ENCODE data around the gene DHX34.
A peak's percentile ranks its signal among the peaks of the same experiment; 100 is the strongest.

DHX34 gene

DNA sequence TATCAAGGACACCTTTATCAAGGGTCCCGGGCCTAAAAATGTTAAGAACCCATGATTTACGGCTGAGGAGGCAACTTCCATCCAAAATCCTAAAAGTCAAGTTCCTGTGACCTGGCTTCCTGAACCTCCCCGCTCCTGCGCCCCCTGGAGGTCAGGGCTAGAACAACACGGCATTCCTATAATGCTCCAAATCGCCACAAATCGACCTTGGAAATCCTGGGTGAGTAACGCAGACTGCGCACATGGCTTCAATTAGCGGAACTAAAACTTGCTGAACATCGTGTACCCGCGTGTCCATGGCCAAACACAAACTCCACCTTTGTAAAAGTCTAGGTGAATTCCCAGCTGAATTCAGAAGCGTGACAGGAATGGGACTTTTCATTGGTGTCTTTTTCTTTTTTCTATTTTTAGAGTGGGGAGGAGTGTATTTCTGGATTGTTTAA, 43.8 kb upstream of the DHX34 start:
- Histone ChIP-seq H3K27me3 (ENCODE audit: low read length) (0 out of 2 replicates have a peak, but pooled peaks cover 3% of the 10 kb centered on the region), H3K9ac (ENCODE audit: low read length) (no peak overlapping the region), H3K4me2 (ENCODE audit: low read depth, low read length, poor library complexity, severe bottlenecking) (no peak overlapping the region), H4K20me1 (ENCODE audit: low read depth, low read length) (no peaks in the 10 kb centered on the region), H3K9me3 (ENCODE audit: insufficient read depth, low read length) (no peaks in the 10 kb centered on the region), H3K27ac (ENCODE audit: low read depth, low read length) (no peak overlapping the region), H3K4me3 (ENCODE audit: insufficient read depth, low read length, poor library complexity, severe bottlenecking) (no peak overlapping the region), H3K9me2 (replicated peaks; ENCODE audit: insufficient read depth, low read length) (no peaks in the 10 kb centered on the region), H3K36me3 (ENCODE audit: low read length) (no peaks in the 10 kb centered on the region), H3F3A (ENCODE audit: insufficient read depth) (no peaks in the 10 kb centered on the region), H2AFZ (ENCODE audit: low read depth, low read length, severe bottlenecking) (no peak overlapping the region), H3K79me2 (ENCODE audit: insufficient read depth, low read length) (no peaks in the 10 kb centered on the region)
- TF ChIP-seq EZH2phosphoT487 (conservative IDR thresholded peaks at IDR 0.05; ENCODE audit: low read length): no peak
- TF ChIP-seq, protein P1, sequence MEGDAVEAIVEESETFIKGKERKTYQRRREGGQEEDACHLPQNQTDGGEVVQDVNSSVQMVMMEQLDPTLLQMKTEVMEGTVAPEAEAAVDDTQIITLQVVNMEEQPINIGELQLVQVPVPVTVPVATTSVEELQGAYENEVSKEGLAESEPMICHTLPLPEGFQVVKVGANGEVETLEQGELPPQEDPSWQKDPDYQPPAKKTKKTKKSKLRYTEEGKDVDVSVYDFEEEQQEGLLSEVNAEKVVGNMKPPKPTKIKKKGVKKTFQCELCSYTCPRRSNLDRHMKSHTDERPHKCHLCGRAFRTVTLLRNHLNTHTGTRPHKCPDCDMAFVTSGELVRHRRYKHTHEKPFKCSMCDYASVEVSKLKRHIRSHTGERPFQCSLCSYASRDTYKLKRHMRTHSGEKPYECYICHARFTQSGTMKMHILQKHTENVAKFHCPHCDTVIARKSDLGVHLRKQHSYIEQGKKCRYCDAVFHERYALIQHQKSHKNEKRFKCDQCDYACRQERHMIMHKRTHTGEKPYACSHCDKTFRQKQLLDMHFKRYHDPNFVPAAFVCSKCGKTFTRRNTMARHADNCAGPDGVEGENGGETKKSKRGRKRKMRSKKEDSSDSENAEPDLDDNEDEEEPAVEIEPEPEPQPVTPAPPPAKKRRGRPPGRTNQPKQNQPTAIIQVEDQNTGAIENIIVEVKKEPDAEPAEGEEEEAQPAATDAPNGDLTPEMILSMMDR (IDR thresholded peaks at IDR 0.05; ENCODE audit: insufficient read depth, low read length, poor library complexity, severe bottlenecking): peak; percentile 94

DNA sequence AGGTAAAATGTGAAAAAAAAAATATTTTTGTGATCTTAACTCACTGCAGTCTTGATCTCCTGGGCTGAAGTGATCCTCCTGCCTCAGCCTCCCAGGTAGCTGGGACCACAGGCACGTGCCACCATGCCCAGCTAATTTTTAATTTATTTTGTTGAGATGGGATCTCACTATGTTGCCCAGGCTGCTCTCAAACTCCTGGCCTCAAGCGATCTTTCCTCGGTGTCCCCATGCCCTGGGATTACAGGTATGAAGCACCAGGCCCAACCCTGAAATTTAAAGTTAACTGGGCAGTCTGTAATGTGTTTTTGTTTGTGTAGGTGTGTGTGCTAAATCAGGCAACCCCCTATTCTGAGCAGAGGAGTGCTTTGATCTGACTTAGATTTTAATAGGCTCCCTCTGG, 42.8 kb upstream of the DHX34 start:
- Histone ChIP-seq H3K9me2 (replicated peaks; ENCODE audit: insufficient read depth, low read length) (no peaks in the 10 kb centered on the region), H3K4me3 (ENCODE audit: insufficient read depth, low read length, poor library complexity, severe bottlenecking) (no peak overlapping the region), H3K36me3 (ENCODE audit: low read length) (no peaks in the 10 kb centered on the region), H3K27ac (ENCODE audit: low read depth, low read length) (no peak overlapping the region), H3K79me2 (ENCODE audit: insufficient read depth, low read length) (no peaks in the 10 kb centered on the region), H3K9me3 (ENCODE audit: insufficient read depth, low read length) (no peaks in the 10 kb centered on the region), H3K4me2 (ENCODE audit: low read depth, low read length, poor library complexity, severe bottlenecking) (no peak overlapping the region), H3K9ac (ENCODE audit: low read length) (no peak overlapping the region), H3K27me3 (ENCODE audit: low read length) (0 out of 2 replicates have a peak, but pooled peaks cover 3% of the 10 kb centered on the region), H4K20me1 (ENCODE audit: low read depth, low read length) (no peaks in the 10 kb centered on the region), H2AFZ (ENCODE audit: low read depth, low read length, severe bottlenecking) (no peak overlapping the region), H3F3A (ENCODE audit: insufficient read depth) (no peaks in the 10 kb centered on the region)
- TF ChIP-seq EZH2phosphoT487 (conservative IDR thresholded peaks at IDR 0.05; ENCODE audit: low read length): no peak

DNA sequence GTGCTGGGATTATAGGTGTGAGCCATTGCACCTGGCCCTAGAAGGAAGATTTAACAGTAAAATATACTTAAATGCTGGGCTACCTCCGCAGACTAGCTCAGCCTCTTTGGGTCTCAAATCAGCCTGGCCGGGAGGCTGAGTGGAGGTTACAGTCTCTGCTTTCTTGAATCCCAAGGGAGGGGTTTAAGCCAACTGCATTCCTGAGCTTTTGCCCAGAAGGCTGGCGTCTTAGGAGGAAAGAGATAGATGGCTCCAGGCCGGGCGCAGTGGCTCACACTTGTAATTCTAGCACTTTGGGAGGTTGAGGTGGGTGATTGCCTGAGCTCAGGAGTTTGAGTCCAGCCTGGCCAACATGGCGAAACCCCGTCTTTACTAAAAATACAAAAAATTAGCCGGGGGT, 40.1 kb upstream of the DHX34 start:
- Histone ChIP-seq H3K27ac (ENCODE audit: low read depth, low read length) (no peak overlapping the region), H3K79me2 (ENCODE audit: insufficient read depth, low read length) (no peaks in the 10 kb centered on the region), H3K36me3 (ENCODE audit: low read length) (no peaks in the 10 kb centered on the region), H3K9ac (ENCODE audit: low read length) (no peak overlapping the region), H3K4me2 (ENCODE audit: low read depth, low read length, poor library complexity, severe bottlenecking) (no peak overlapping the region), H3K9me3 (ENCODE audit: insufficient read depth, low read length) (no peaks in the 10 kb centered on the region), H3K9me2 (replicated peaks; ENCODE audit: insufficient read depth, low read length) (no peaks in the 10 kb centered on the region), H3K4me3 (ENCODE audit: insufficient read depth, low read length, poor library complexity, severe bottlenecking) (no peak overlapping the region), H3K27me3 (ENCODE audit: low read length) (0 out of 2 replicates have a peak, but pooled peaks cover 3% of the 10 kb centered on the region), H3F3A (ENCODE audit: insufficient read depth) (no peaks in the 10 kb centered on the region), H4K20me1 (ENCODE audit: low read depth, low read length) (no peaks in the 10 kb centered on the region), H2AFZ (ENCODE audit: low read depth, low read length, severe bottlenecking) (no peak overlapping the region)
- TF ChIP-seq EZH2phosphoT487 (conservative IDR thresholded peaks at IDR 0.05; ENCODE audit: low read length): no peak
- TF ChIP-seq, protein P1 (IDR thresholded peaks at IDR 0.05; ENCODE audit: insufficient read depth, low read length, poor library complexity, severe bottlenecking): no peak

DNA sequence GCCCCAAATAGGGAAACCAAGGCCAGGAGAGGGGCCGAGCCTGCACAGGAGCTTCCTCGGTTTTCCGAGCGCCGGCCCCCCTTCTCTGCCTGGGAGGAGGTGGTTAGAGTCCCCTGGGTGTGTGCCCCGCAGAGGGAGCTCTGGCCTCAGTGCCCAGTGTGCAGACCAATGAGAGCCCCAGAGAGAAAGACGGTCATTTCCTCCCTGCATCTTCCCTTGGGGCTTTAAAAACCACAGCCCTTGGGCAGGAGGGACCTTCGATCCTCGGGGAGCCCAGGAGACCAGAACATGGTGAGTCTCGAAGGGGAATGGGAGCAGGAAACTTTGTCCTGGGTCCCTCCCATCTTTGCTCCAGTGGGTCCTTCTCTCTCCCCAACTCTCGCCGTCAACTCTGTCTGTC, 39.5 kb upstream of the DHX34 start, which contains the start of gene C5AR1:
Gene C5AR1, plus strand, starts transcription at position 254 of the 400 bp plus-strand sequence. Its CDS starts 35 bp downstream, at position 289.
- no peak within 1 kb of the TSS for H3K4me2 ChIP-seq (ENCODE audit: low read depth, low read length, poor library complexity, severe bottlenecking)
- 0 out of 2 replicates have a peak, but pooled peaks cover 3% of the 10 kb centered on the region for H3K27me3 ChIP-seq (ENCODE audit: low read length)
- TF ChIP-seq, protein P1 (IDR thresholded peaks at IDR 0.05; ENCODE audit: insufficient read depth, low read length, poor library complexity, severe bottlenecking): no peak
- no peak for TF ChIP-seq EZH2phosphoT487 (conservative IDR thresholded peaks at IDR 0.05; ENCODE audit: low read length)
- no peak within 1 kb of the TSS for H3K9ac ChIP-seq (ENCODE audit: low read length)
- no peak within 1 kb of the TSS for H2AFZ ChIP-seq (ENCODE audit: low read depth, low read length, severe bottlenecking)
- no peaks in the 10 kb centered on the region for H4K20me1 ChIP-seq (ENCODE audit: low read depth, low read length)
- no peaks in the 10 kb centered on the region for H3F3A ChIP-seq (ENCODE audit: insufficient read depth)
- H3K36me3 ChIP-seq (ENCODE audit: low read length): no peaks in the 10 kb centered on the region
- no peaks in the 10 kb centered on the region for H3K9me2 ChIP-seq (replicated peaks; ENCODE audit: insufficient read depth, low read length)
- H3K4me3 ChIP-seq (ENCODE audit: insufficient read depth, low read length, poor library complexity, severe bottlenecking): no peak within 1 kb of the TSS
- no peaks in the 10 kb centered on the region for H3K79me2 ChIP-seq (ENCODE audit: insufficient read depth, low read length)
- H3K27ac ChIP-seq (ENCODE audit: low read depth, low read length): no peak within 1 kb of the TSS
- H3K9me3 ChIP-seq (ENCODE audit: insufficient read depth, low read length): no peaks in the 10 kb centered on the region

Measured in SU-DHL-6 (cell line).